ENCODE measurements around the gene RPS2. TPM values are rescaled to one million over a fixed set of nuclear protein-coding genes. Genes with fewer than 3 reads are reported as not detected.

The RPS2 gene
- total RNA-seq, 1 experiment from 2014 or later = 3,874 TPM

GRCh38 chr16:2001035-2001434 lies 36.4 kb upstream of the RPS2 start:
- Histone ChIP-seq H4K91ac (ENCODE audit: insufficient read length, low read depth, low read length) (no peak overlapping the region), H3K4me2 (ENCODE audit: insufficient read depth, insufficient read length, low read length) (no peak overlapping the region), H2BK5ac (ENCODE audit: insufficient read length, low read length) (no peak overlapping the region), H2BK15ac (ENCODE audit: low read depth, low read length) (no peak overlapping the region), H3K27ac (ENCODE audit: insufficient read length, low read depth, low read length) (no peak overlapping the region), H4K8ac (replicated peaks; ENCODE audit: insufficient read length, low read depth, low read length) (no peak overlapping the region), H3T11ph (ENCODE audit: low read length) (no peak overlapping the region), H3K23me2 (ENCODE audit: insufficient read length, low read depth, low read length, poor library complexity, severe bottlenecking) (no peaks in the 10 kb centered on the region), H2AK5ac (ENCODE audit: insufficient read length, low read length) (no peak overlapping the region), H3K18ac (ENCODE audit: insufficient read length, low read depth, low read length) (no peak overlapping the region), H3K9ac (ENCODE audit: extremely low read depth, insufficient read length, low read length) (no peak overlapping the region), H3K9me3 (ENCODE audit: control insufficient read depth, low read depth, low read length) (no peaks in the 10 kb centered on the region), H3K79me2 (ENCODE audit: insufficient read depth, low read length) (peaks cover 1% of the 10 kb centered on the region; the same call in 1 of the 2 replicates), H3K27me3 (ENCODE audit: insufficient read depth, low read length) (no peaks in the 10 kb centered on the region), H4K20me1 (ENCODE audit: control insufficient read depth, insufficient read depth, insufficient read length) (no peaks in the 10 kb centered on the region), H2BK120ac (ENCODE audit: low read depth, low read length, poor library complexity, severe bottlenecking) (no peak overlapping the region), H4K5ac (ENCODE audit: insufficient read length, low read depth, low read length) (no peak overlapping the region), H3K23ac (ENCODE audit: insufficient read length, low read depth, low read length) (no peak overlapping the region), H3K4ac (ENCODE audit: low read depth, low read length) (no peak overlapping the region), H3K14ac (ENCODE audit: insufficient read depth, low read length) (no peak overlapping the region), H2BK12ac (ENCODE audit: insufficient read length, low read depth, low read length) (no peak overlapping the region), H3K79me1 (ENCODE audit: insufficient read depth, low read depth, low read length, poor library complexity, severe bottlenecking) (peaks cover 7% of the 10 kb centered on the region), H2AFZ (ENCODE audit: low read length) (no peak overlapping the region), H3K56ac (ENCODE audit: insufficient read length, low read depth, low read length) (no peak overlapping the region), H3K4me1 (ENCODE audit: insufficient read depth, low read length) (no peaks in the 10 kb centered on the region), H2BK20ac (ENCODE audit: low read depth, low read length, poor library complexity, severe bottlenecking) (no peak overlapping the region)
- TF ChIP-seq, protein P1, sequence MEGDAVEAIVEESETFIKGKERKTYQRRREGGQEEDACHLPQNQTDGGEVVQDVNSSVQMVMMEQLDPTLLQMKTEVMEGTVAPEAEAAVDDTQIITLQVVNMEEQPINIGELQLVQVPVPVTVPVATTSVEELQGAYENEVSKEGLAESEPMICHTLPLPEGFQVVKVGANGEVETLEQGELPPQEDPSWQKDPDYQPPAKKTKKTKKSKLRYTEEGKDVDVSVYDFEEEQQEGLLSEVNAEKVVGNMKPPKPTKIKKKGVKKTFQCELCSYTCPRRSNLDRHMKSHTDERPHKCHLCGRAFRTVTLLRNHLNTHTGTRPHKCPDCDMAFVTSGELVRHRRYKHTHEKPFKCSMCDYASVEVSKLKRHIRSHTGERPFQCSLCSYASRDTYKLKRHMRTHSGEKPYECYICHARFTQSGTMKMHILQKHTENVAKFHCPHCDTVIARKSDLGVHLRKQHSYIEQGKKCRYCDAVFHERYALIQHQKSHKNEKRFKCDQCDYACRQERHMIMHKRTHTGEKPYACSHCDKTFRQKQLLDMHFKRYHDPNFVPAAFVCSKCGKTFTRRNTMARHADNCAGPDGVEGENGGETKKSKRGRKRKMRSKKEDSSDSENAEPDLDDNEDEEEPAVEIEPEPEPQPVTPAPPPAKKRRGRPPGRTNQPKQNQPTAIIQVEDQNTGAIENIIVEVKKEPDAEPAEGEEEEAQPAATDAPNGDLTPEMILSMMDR (conservative IDR thresholded peaks at IDR 0.05) = no peak
- H3K36me3 Mint-ChIP-seq (ENCODE audit: insufficient read depth in 1 of 3, low read depth in 3 of 3) = peaks cover 18 to 48% (median 48%) of the 10 kb centered on the region in 3 experiments
- H3K27me3 Mint-ChIP-seq (ENCODE audit: low read depth) = no peaks in the 10 kb centered on the region
- H3K27ac Mint-ChIP-seq = no peak overlapping the region; a peak in 1 of 7 replicates
- no peak overlapping the region; a peak in 1 of 5 replicates for H3K4me3 Mint-ChIP-seq
- H3K4me1 Mint-ChIP-seq = peaks cover 5 to 12% of the 10 kb centered on the region in 2 experiments
- H3K9me3 Mint-ChIP-seq = no peaks in the 10 kb centered on the region
- no CpG with 5 or more reads among the region's 19 CpGs for WGBS (ENCODE audit: extremely low coverage, insufficient read length, low lambda C conversion rate)
- no peak for DNase-seq

Measured in H9 (cell line).